HG03521 (cell line): ENCODE data around the gene C1QL4.
"Not testable (repeated sequence)": the region's sequence is repeated elsewhere in the genome, so short reads cannot be mapped to it uniquely, and the experiment has no call there.

Experiments
- ATAC-seq: cut with Tn5 transposase; IDR thresholded peaks from one replicate; pipeline ENCODE4 v1.9.1; 2021; ENCODE audit warnings: mild to moderate bottlenecking, moderate library complexity; ENCODE audit not compliant: unreplicated experiment

Gene C1QL4

DNA sequence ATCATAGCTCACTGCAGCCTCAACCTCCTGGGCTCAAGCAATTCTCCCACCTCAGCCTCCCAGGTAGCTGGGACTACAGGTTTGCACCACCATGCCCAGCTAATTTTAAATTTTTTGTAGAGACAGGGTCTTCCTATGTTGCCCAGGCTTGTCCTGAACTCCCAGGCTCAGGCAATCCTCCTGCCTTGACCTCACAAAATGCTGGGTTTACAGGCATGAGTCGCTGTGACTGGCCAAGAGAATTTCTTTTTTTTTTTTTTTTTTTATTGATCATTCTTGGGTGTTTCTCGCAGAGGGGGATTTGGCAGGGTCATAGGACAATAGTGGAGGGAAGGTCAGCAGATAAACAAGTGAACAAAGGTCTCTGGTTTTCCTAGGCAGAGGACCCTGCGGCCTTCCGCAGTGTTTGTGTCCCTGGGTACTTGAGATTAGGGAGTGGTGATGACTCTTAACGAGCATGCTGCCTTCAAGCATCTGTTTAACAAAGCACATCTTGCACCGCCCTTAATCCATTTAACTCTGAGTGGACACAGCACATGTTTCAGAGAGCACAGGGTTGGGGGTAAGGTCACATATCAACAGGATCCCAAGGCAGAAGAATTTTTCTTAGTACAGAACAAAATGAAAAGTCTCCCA is 54.1 kb downstream of the C1QL4 start:
- not testable (repeated sequence) for ATAC-seq
